SK-N-SH (cell line): ENCODE data around the gene HHATL. TPM values are rescaled to one million over a fixed set of nuclear protein-coding genes. Genes with fewer than 3 reads are reported as not detected.

Experiments
- CTCF ChIA-PET: fragments of 300-600, 350-600 bp; formaldehyde crosslinking; extraction: SDS; loops from one replicate; lab custom pipeline; 2021; lab: Yijun Ruan, JAX
- POLR2A ChIA-PET: fragments of 350-600 bp; sonication (Branson Sonifier 250); formaldehyde crosslinking; extraction: SDS; loops from one replicate; lab custom pipeline; 2020; ENCODE audit warnings: antibody characterized with exemption, inconsistent platforms; lab: Yijun Ruan, JAX
- DNase-seq: peaks from one replicate; pipeline ENCODE4 v3.0.0; 2012
- H2AFZ ChIP-seq: fragments of 200-600 bp; sonication (generic); 2 replicates; pipeline ENCODE4 v1.8.1; 2016; ENCODE audit warnings: antibody characterized with exemption, mild to moderate bottlenecking, low read depth
- H3F3A ChIP-seq: fragments of 200-600 bp; sonication (generic); replicated peaks from 2 replicates; pipeline ENCODE3; 2016; ENCODE audit warnings: antibody characterized with exemption, mild to moderate bottlenecking; ENCODE audit not compliant: insufficient read depth
- H3K27ac ChIP-seq, 2 experiments: fragments of 200-500 bp in 1 of 2; fragments of 200-600 bp in 1 of 2; sonication (Bioruptor generic) in 1 of 2; sonication (generic), shearing (Covaris generic) in 1 of 2; 2 replicates each; pipeline versions ENCODE4 v1.5.1 to v1.6.1; 2014 to 2016; ENCODE audit warnings: low read depth in 2 of 2, inconsistent platforms in 1 of 2, low read length in 1 of 2, mild to moderate bottlenecking in 1 of 2, mixed read lengths in 1 of 2
- H3K27me3 ChIP-seq: fragments of 200-600 bp; sonication (generic), shearing (Covaris generic); 2 replicates; pipeline ENCODE4 v1.6.1; 2016; ENCODE audit warnings: mixed run types; ENCODE audit not compliant: insufficient read depth
- H3K36me3 ChIP-seq, 2 experiments: fragments of 200-500 bp in 1 of 2; fragments of 200-600 bp in 1 of 2; sonication (Bioruptor generic) in 1 of 2; sonication (generic) in 1 of 2; replicated peaks in 1 of 2; 2 replicates each; pipeline versions ENCODE3 to v1.5.1; 2014 to 2016; ENCODE audit warnings: low read length in 1 of 2, mild to moderate bottlenecking in 1 of 2; ENCODE audit not compliant: insufficient read depth in 2 of 2, control insufficient read depth in 1 of 2
- H3K4me1 ChIP-seq, 2 experiments: fragments of 200-500 bp in 1 of 2; fragments of 200-600 bp in 1 of 2; sonication (Bioruptor generic) in 1 of 2; sonication (generic), shearing (Covaris generic) in 1 of 2; 2 replicates each; pipeline versions ENCODE4 v1.5.1 to v1.6.1; 2014 to 2016; ENCODE audit warnings: low read depth in 1 of 2, low read length in 1 of 2, mixed run types in 1 of 2; ENCODE audit not compliant: insufficient read depth in 2 of 2, control insufficient read depth in 1 of 2
- H3K4me2 ChIP-seq: fragments of 200-600 bp; sonication (generic), shearing (Covaris generic); 2 replicates; pipeline ENCODE4 v1.6.1; 2017; ENCODE audit warnings: mixed run types
- H3K4me3 ChIP-seq, 2 experiments: fragments of 200-500 bp in 1 of 2; fragments of 200-600 bp in 1 of 2; sonication (Bioruptor generic) in 1 of 2; sonication (generic), shearing (Covaris generic) in 1 of 2; 2 replicates each; pipeline versions ENCODE4 v1.5.1 to v1.8.1; 2014 to 2016; ENCODE audit warnings: low read depth in 2 of 2, inconsistent platforms in 1 of 2, low read length in 1 of 2, mild to moderate bottlenecking in 1 of 2, mixed read lengths in 1 of 2, moderate library complexity in 1 of 2
- H3K79me2 ChIP-seq: fragments of 200-600 bp; sonication (generic); 2 replicates; pipeline ENCODE4 v1.8.1; 2017; ENCODE audit warnings: mild to moderate bottlenecking; ENCODE audit not compliant: insufficient read depth
- H3K9ac ChIP-seq: fragments of 200-600 bp; sonication (generic); 2 replicates; pipeline ENCODE4 v1.6.1; 2017; ENCODE audit warnings: mixed run types
- H3K9me2 ChIP-seq: fragments of 200-600 bp; sonication (generic); 2 replicates; pipeline ENCODE4 v1.6.1; 2017; ENCODE audit warnings: mixed run types
- H3K9me3 ChIP-seq: fragments of 200-600 bp; sonication (generic); 2 replicates; pipeline ENCODE4 v1.6.1; 2017; ENCODE audit warnings: mixed run types, mild to moderate bottlenecking, moderate library complexity
- H4K20me1 ChIP-seq: fragments of 200-600 bp; sonication (generic); 2 replicates; pipeline ENCODE4 v1.6.1; 2017; ENCODE audit warnings: mild to moderate bottlenecking, mixed run types; ENCODE audit not compliant: insufficient read depth
- CTCF ChIP-seq: fragments of 200-600 bp; sonication (generic); IDR thresholded peaks from 2 replicates; pipeline ENCODE4 v1.6.1; 2017; ENCODE audit warnings: antibody characterized with exemption, mild to moderate bottlenecking, moderate library complexity
- ELF1 ChIP-seq: IDR thresholded peaks from 2 replicates; pipeline ENCODE4 v1.4.0; 2012
- EP300 ChIP-seq, 2 experiments: IDR thresholded peaks; 2 replicates each; pipeline versions ENCODE4 v1.4.0 to v1.6.1; 2012; ENCODE audit warnings: borderline replicate concordance in 1 of 2, low read depth in 1 of 2, low read length in 1 of 2
- EZH2phosphoT487 ChIP-seq: fragments of 200-600 bp; sonication (generic); IDR thresholded peaks from 2 replicates; pipeline ENCODE4 v1.6.1; 2017; ENCODE audit warnings: low read depth, mixed run types, mild to moderate bottlenecking, antibody characterized with exemption, moderate library complexity, borderline replicate concordance
- POLR2AphosphoS5 ChIP-seq: IDR thresholded peaks from 2 replicates; pipeline ENCODE4 v1.6.1; 2012; ENCODE audit warnings: low read depth, low read length
- RCOR1 ChIP-seq: fragments of 150-350 bp; IDR thresholded peaks from 2 replicates; pipeline ENCODE4 v1.6.1; 2017; ENCODE audit warnings: antibody characterized with exemption, low read length
- RXRA ChIP-seq: IDR thresholded peaks from 2 replicates; pipeline ENCODE4 v1.4.0; 2012; ENCODE audit warnings: low read depth, mild to moderate bottlenecking, borderline replicate concordance
- TCF12 ChIP-seq: IDR thresholded peaks from 2 replicates; pipeline ENCODE4 v1.4.0; 2012
- TEAD4 ChIP-seq: IDR thresholded peaks from 2 replicates; pipeline ENCODE4 v1.4.0; 2012; ENCODE audit warnings: mild to moderate bottlenecking, borderline replicate concordance; ENCODE audit not compliant: insufficient read depth
- YY1 ChIP-seq: IDR thresholded peaks from 2 replicates; pipeline ENCODE4 v1.4.0; 2012; ENCODE audit warnings: low read depth, mild to moderate bottlenecking
- ZBTB33 ChIP-seq: IDR thresholded peaks from 2 replicates; pipeline ENCODE4 v1.4.0; 2012; ENCODE audit warnings: low read depth, borderline replicate concordance
- WGBS: methylation state at CpG from one replicate; pipeline ENCODE4 v1.1.6; 2017; ENCODE audit warnings: low lambda C conversion rate; 5-methylcytosine and 5-hydroxymethylcytosine counted together
- polyA plus RNA-seq, 3 experiments: library from polyadenylated mRNA; depleted of rRNA; stranded (reverse); fragments of >200 nt; gene quantifications; 2 replicates each; pipeline ENCODE4 v1.2.3, GENCODE V29; 2012
- TF ChIP-seq, protein P1 (sequence below): fragments of 150-350 bp; IDR thresholded peaks from 2 replicates; pipeline ENCODE4 v1.6.1; 2017; ENCODE audit warnings: antibody characterized with exemption, low read length, low read depth, borderline replicate concordance
- TF ChIP-seq, protein P2 (sequence below): IDR thresholded peaks from 2 replicates; pipeline ENCODE4; 2012
- TF ChIP-seq, protein P3 (sequence below): IDR thresholded peaks from 2 replicates; pipeline ENCODE4 v1.4.0; 2012; ENCODE audit warnings: low read depth, borderline replicate concordance

The HHATL gene
- polyA plus RNA-seq, 1 of the 3 experiments (the other 2 are of a cell fraction) = not detected

- Histone ChIP-seq H3K27me3 (no peaks in the 10 kb centered on the region), H3K79me2 (no peaks in the 10 kb centered on the region), H3K9ac (no peak overlapping the region), H2AFZ (no peak overlapping the region), H3F3A (no peaks in the 10 kb centered on the region), H3K9me3 (no peaks in the 10 kb centered on the region), H3K4me2 (no peak overlapping the region), H3K9me2 (no peaks in the 10 kb centered on the region), H4K20me1 (no peaks in the 10 kb centered on the region)
- DNase-seq = no peak
- POLR2A ChIA-PET = no interaction called here
- WGBS = 78% methylated on average over 9 of the region's 10 CpGs
- TF ChIP-seq TEAD4 (no peak), EP300 (IDR thresholded peaks at IDR 0.05; ENCODE audit: borderline replicate concordance in 1 of 2, low read depth in 1 of 2, low read length in 1 of 2) (no peak), POLR2AphosphoS5 (no peak)
- TF ChIP-seq, protein P1, sequence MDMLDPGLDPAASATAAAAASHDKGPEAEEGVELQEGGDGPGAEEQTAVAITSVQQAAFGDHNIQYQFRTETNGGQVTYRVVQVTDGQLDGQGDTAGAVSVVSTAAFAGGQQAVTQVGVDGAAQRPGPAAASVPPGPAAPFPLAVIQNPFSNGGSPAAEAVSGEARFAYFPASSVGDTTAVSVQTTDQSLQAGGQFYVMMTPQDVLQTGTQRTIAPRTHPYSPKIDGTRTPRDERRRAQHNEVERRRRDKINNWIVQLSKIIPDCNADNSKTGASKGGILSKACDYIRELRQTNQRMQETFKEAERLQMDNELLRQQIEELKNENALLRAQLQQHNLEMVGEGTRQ = no peak
- TF ChIP-seq, protein P2, sequence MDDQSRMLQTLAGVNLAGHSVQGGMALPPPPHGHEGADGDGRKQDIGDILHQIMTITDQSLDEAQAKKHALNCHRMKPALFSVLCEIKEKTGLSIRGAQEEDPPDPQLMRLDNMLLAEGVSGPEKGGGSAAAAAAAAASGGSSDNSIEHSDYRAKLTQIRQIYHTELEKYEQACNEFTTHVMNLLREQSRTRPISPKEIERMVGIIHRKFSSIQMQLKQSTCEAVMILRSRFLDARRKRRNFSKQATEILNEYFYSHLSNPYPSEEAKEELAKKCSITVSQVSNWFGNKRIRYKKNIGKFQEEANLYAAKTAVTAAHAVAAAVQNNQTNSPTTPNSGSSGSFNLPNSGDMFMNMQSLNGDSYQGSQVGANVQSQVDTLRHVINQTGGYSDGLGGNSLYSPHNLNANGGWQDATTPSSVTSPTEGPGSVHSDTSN = no peak
- TF ChIP-seq, all 33 proteins: peak for 0
- CTCF ChIA-PET = interaction anchor here (1.3 to 11.4 kb wide), 4 partner anchors 6 to 94 kb away, joined by 3 to 92 read pairs (median 4); no protein-coding TSS in a partner anchor
- Histone ChIP-seq H3K36me3 (no peaks in the 10 kb centered on the region), H3K4me3 (no peak overlapping the region), H3K27ac (no peak overlapping the region), H3K4me1 (no peaks in the 10 kb centered on the region)
Observed at GRCh38 chr3:42749025-42749752, 46.6 kb upstream of the HHATL start.

DNA sequence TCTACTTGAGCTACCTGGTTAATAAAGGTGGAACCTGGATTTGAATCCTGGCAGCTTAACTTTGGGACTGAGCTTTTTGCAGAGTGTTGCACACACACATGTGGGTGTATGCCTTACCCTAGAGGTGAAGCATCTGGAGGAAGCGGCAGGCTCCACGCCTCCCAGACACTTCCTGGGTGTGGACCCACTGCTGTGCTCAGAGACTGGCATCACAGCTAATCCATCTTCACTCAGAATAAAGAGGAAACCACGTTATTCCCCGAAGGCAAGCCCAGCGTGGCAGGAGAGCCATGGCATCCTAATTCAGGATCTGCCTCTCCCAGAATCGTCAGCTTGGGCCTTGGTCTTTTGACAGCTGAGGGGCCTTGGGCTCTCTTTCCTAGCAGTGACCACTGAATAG is 45.0 kb upstream of the HHATL start:
- TF ChIP-seq TCF12 = no peak
- TF ChIP-seq, protein P2 = no peak
- no peak for TF ChIP-seq CTCF
- no peak for TF ChIP-seq ELF1
- TF ChIP-seq EP300 (IDR thresholded peaks at IDR 0.05; ENCODE audit: borderline replicate concordance in 1 of 2, low read depth in 1 of 2, low read length in 1 of 2) = no peak
- no peak for TF ChIP-seq EZH2phosphoT487
- no peak for TF ChIP-seq ZBTB33
- no peak for TF ChIP-seq POLR2AphosphoS5
- no peak for TF ChIP-seq YY1
- TF ChIP-seq RCOR1 = no peak
- TF ChIP-seq RXRA = no peak
- TF ChIP-seq, protein P3, sequence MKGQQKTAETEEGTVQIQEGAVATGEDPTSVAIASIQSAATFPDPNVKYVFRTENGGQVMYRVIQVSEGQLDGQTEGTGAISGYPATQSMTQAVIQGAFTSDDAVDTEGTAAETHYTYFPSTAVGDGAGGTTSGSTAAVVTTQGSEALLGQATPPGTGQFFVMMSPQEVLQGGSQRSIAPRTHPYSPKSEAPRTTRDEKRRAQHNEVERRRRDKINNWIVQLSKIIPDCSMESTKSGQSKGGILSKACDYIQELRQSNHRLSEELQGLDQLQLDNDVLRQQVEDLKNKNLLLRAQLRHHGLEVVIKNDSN = no peak
- TF ChIP-seq, all 33 proteins: peak for 0
- POLR2A ChIA-PET = no interaction called here
- no peak overlapping the region for H3K4me2 ChIP-seq
- H3K9me3 ChIP-seq = no peaks in the 10 kb centered on the region
- no peaks in the 10 kb centered on the region for H3K9me2 ChIP-seq
- no peak overlapping the region for H3K4me3 ChIP-seq
- H3K36me3 ChIP-seq = no peaks in the 10 kb centered on the region
- H3K27me3 ChIP-seq = no peaks in the 10 kb centered on the region
- no peaks in the 10 kb centered on the region for H3K79me2 ChIP-seq
- no peaks in the 10 kb centered on the region for H4K20me1 ChIP-seq
- no peak overlapping the region for H3K27ac ChIP-seq
- WGBS = 32% methylated on average over 4 of the region's 6 CpGs
- no peaks in the 10 kb centered on the region for H3K4me1 ChIP-seq
- H2AFZ ChIP-seq = no peak overlapping the region
- CTCF ChIA-PET = interaction anchor here (1.0 to 11.4 kb wide), 4 partner anchors 8 to 92 kb away, joined by 3 to 92 read pairs (median 6); no protein-coding TSS in a partner anchor
- H3F3A ChIP-seq = no peaks in the 10 kb centered on the region
- H3K9ac ChIP-seq = no peak overlapping the region
- no peak for DNase-seq
